OCI-LY3 (cell line): ENCODE measurements around the gene HTR1D.

Experiments used
- EZH2phosphoT487 ChIP-seq: fragments of 200-600 bp; shearing (Covaris generic); IDR thresholded peaks from 2 replicates; pipeline ENCODE4 v1.6.1; 2018; ENCODE audit warnings: antibody characterized with exemption, mixed run types, low read depth
- TF ChIP-seq, protein P1 (sequence below): fragments of 200-600, 300-600 bp; sonication (generic); IDR thresholded peaks from 2 replicates; pipeline ENCODE4 v1.5.1; 2014; ENCODE audit warnings: antibody characterized with exemption, low read length, low read depth

DNA sequence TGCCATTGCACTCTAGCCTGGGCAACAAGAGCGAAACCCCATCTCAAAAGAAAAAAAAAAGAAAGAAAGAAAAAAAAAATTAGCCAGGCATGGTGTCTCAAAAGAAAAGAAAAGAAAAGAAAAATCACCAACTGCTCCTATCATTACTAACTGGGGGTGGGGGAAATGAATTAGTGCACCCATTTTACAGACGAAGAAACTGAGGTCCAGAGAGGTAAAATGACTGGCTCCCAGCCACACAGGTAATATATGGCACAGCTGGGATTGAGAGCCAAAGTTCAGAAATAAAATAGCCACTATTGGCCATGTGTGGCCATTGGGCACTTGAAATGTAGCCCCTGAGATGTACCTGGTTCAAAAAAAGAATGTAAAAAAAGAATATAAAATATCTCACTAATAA is 8.8 kb downstream of the HTR1D start:
- TF ChIP-seq, protein P1, sequence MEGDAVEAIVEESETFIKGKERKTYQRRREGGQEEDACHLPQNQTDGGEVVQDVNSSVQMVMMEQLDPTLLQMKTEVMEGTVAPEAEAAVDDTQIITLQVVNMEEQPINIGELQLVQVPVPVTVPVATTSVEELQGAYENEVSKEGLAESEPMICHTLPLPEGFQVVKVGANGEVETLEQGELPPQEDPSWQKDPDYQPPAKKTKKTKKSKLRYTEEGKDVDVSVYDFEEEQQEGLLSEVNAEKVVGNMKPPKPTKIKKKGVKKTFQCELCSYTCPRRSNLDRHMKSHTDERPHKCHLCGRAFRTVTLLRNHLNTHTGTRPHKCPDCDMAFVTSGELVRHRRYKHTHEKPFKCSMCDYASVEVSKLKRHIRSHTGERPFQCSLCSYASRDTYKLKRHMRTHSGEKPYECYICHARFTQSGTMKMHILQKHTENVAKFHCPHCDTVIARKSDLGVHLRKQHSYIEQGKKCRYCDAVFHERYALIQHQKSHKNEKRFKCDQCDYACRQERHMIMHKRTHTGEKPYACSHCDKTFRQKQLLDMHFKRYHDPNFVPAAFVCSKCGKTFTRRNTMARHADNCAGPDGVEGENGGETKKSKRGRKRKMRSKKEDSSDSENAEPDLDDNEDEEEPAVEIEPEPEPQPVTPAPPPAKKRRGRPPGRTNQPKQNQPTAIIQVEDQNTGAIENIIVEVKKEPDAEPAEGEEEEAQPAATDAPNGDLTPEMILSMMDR = no peak
- TF ChIP-seq EZH2phosphoT487 = no peak
